Subcutaneous adipose tissue (tissue), 4 donors: ENCODE results near the gene PTPRG. TPM values are rescaled to one million over a fixed set of nuclear protein-coding genes. Genes with fewer than 3 reads are reported as not detected.

Source experiments
- CTCF ChIP-seq: fragments of 450-650 bp; IDR thresholded peaks from one replicate; pipeline ENCODE4 v1.5.1; 2016; ENCODE audit warnings: low read depth, mild to moderate bottlenecking, control low read depth, antibody characterized with exemption, moderate library complexity
- total RNA-seq, 4 donors: library from RNA; depleted of rRNA; stranded (reverse); fragments of >200 nt; gene quantifications; one replicate each; pipeline ENCODE4 v1.1.0, GENCODE V29; 2016

Gene PTPRG
- total RNA-seq, 4 donors from 2014 or later, result 115 to 164 (median 159) TPM

DNA sequence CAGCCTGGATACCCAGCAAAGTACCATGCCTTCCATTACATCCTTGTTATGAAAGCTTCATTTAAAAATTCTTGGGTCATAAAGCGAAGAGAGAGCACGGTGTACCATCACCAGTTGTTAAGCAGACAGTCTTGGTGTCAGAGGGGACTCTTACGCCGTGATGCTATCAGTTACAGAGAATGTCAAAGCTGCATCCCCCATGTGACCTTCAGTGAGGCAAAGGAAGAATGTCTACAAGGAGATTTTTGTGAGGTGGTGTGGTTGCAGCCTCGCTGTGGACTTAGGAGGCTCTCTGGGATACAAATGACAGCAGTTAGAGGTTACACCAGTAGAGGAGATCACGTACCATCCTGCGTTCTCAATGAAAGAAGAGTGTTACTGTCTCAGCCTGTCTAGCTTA lies 533.7 kb downstream of the PTPRG start:
- TF ChIP-seq CTCF, result no peak

DNA sequence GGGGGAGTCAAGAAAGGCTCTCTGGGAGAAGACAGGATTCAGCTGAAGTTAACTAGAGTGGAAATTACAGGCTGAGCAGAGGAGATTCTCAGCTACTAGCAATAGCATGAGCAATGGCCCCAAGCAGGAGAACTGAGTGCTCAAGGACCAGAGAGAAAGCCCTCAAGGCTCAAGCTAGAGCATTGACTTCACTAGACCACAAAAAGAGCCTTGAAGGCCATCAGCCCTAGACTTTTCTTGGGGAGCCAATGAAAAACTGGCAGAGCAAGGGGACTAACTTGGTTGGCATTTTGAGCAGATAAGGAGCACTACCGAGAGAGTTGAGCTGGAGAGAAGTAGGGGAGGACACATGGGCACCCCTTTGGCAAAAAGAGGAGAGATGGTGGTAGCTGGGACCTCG lies 534.4 kb downstream of the PTPRG start:
- TF ChIP-seq CTCF, result no peak

GRCh38 chr3:62096521-62096920 lies 535.1 kb downstream of the PTPRG start:
- no peak for TF ChIP-seq CTCF

- TF ChIP-seq CTCF, result no peak
These were observed 535.8 kb downstream of the PTPRG start for GRCh38 chr3:62097121-62097520.

DNA sequence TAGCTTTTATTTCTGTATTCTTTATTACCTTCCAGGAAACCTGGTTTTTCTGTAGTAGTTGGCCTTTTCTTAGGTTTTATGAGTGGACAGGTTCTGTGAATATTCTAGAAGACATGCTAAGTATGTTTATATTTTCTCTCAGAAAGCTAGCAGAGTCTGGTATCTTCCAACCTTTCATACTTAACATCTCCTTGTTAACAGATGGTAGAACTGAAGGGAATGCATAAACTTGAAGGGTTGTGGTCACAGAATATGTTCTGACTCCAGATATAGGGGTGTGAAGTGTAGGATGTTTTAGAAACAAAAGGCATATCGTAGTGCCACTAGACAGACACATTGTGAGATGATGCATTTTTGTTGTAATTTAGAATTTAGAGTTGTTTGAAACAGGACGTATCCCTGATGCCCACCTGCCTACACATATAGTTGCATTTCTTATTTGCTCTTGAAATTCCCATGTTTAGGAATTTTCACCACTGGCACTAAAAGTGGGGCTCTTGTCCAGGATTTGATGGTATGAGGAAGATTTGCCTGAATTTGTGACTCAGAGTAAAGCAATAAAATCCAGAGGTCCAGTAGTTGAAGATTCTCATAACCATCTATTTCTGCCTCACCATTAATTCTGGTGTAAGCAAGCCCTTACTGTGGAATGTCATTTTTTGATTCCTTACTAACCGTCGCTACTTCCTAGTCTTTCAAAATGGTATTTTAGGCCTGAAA lies 537.4 kb downstream of the PTPRG start:
- no peak for TF ChIP-seq CTCF

- no peak for TF ChIP-seq CTCF
These were observed 539.1 kb downstream of the PTPRG start for GRCh38 chr3:62100282-62100989.

GRCh38 chr3:62101488-62101887 lies 540.1 kb downstream of the PTPRG start:
- TF ChIP-seq CTCF, result no peak
